NCI-H510A (cell line): ENCODE data around the gene ANKRD49.
A peak's percentile ranks its signal among the peaks of the same experiment; 100 is the strongest.

Experiments used
- DNase-seq: peaks from one replicate; lab custom pipeline; 2025; lab: John Stamatoyannopoulos, UW

Gene ANKRD49

DNA sequence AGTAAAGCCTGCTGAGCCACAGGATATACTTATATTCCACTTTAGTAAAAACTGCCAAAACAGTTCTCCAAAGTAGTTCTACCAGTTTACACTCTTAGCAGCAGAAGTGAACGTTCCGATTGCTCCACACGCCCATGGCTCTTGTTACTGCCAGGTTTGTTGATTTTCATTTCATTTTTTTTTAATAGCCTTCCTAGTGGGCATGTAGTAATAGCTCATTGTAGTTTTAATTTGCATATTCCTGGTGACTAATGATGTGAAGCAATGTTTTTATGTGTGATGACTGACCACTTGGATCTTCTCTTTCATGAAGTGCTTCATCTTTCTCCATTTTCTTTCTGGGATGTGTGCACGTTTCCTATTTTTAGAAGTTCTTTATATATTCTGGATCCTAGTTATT lies 13.7 kb downstream of the ANKRD49 start:
- no peak for DNase-seq

DNA sequence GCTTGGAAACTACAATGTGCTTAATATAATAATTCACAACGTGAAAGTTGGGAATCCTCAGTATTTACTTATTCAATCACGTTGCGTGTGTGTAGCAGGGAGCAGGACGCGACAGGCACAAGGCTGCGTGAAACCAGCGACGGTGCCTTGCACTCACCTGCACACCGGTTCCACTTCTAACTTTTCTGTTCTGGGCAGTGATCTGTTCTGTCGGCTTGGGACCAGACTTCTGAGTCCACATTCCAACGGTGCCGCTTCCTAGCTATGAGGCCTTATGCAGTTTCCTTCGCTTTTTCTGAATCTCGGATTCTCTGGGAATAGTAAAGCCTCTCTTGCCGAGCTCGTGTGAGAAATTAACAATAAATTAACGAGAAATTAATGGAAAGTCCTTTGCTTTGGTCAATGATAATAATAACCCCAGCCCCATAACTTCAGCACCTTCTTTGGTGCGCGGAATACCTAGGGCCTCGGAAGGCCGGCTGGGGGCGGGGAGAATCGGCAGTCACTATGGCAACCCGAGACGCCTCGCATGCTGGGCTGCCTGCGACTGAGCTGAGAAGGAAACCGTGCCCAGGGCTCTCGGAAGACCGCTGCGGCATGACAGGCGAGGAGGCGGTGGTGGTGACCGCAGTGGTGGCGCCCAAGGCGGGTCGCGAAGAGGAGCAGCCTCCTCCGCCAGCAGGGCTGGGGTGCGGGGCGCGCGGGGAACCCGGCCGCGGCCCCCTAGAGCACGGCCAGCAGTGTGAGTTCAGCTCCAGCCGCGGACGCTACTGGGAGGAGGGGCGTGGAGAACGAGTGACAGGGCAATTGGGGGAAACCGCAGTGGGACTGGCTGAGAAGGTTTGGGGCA lies 18.4 kb downstream of the ANKRD49 start, which contains the start of gene C11orf97:
Gene C11orf97 (plus strand): TSS at position 530 of the 850 bp plus-strand sequence. CDS start 68 bp downstream, at position 598.
- peak; percentile 33 for DNase-seq

DNA sequence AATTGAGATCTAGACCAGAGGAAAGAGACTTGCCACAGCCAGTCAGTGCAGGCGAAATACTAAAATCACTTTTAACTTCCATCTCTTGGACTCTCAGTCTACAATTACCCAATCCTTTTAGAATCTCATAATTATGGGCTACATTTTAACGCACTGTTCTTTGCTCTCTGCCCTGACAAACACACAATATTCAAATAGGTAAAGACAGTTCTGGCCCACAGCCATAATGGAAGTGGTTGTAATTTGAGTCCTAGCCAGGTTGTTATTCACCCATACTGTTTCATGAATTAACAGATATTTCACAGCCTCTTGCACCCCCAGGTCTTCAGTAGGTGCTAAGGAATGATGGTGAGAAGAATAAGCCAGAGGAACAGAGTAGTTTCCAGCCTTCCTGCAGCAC lies 19.3 kb downstream of the ANKRD49 start:
- no peak for DNase-seq

DNA sequence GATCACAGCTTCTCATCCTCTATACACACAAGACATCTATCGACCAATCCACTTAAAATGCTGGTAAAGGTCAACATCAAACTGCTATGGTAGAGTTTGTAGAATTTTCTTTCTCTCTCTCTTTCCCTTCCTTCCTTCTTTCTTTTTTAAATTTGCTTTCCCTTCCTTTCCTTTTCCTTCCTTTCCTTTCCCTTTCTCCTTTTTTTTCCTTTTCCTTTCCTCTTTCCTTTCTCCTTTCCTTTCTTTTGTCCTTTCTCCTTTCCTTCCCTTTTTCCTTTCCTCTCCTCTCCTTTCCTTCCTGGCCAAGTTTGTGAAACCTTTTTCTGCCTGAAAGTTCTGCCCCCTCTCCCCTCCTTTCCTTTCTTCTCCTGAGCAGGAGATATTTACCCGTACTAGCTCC lies 21.6 kb downstream of the ANKRD49 start:
- no peak for DNase-seq

DNA sequence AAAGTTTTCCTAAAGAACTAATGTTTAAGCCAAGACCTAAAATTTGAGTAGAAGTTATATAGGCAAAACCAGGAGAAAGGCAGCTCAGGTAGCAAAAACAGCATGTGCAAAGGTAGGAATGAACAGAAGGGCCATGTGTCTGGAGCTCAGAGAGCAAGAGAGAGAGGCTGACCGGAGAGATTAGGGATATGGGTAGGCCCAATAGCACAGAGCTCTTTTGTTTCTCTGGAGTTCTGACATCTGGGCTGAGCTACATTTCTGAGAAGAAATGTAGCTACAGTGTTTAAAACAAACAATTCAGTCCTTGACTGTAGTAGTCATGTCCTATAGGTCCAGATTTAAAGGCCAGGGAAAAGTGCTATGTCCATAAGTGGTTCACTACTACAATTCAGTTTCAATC lies 22.9 kb downstream of the ANKRD49 start:
- no peak for DNase-seq

DNA sequence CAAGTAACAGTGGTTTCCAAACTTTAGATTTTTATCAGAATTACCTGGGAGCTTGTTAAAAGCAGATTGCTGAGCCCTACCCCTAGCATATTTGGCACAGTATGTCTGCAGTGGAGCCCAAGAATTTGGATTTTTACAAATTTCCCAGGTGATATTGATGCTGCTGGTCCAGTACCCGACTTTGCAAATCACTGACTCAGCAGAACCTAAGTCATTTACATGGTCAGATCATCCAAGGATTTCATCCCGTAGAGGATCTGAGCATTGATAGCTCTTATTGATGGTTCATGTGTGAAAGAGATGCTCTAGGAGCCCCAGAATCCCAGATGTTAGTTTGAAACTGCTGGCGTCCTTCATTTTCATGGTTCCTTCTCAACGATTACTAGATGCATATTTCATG lies 24.5 kb downstream of the ANKRD49 start:
- DNase-seq: no peak

DNA sequence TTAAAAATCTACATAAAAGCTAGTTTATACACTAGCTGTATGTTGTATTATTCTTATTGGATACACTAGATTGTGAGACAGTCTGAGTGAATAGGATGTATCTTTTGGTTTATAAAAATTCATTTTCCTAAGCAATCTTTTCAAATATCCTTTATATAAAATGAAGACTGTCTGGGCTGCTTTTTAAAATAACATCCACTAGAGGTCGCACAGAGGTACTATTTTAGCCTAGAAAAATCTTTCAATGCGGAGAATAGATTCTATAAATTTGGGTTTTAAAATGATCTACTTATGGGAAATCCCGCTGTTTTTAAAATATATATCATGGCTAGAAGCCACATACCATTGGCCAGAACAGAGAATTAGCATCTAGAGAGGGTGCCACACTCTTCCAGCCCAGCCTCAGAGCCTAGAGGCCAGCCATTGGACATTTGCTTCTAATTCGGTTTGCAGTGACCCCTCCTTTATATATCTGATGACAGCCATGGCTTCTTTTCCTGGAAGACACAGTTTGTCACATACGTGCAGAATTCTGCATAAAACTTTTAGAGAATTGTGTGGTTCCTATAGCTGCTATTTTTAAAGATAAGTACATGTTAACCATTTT lies 25.8 kb downstream of the ANKRD49 start:
- no peak for DNase-seq

DNA sequence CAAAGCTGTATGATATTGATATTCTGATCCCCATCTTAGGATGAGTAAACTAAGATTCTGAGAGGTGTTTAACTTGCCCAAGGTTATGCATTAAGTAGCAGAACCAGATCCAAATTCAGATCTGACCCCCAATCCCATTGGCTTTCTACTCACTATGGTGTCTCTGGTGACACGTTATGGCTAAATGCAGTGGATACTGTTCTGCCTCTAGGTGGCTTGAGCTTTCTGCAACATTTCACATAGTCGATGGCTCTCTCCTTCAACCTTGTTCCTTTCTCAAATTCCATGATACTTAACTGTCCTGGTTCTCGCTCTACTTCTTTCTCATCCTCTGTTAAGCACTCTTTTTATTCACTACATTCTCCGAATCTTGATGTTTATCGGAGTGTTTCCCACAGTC lies 27.9 kb downstream of the ANKRD49 start:
- DNase-seq: no peak

DNA sequence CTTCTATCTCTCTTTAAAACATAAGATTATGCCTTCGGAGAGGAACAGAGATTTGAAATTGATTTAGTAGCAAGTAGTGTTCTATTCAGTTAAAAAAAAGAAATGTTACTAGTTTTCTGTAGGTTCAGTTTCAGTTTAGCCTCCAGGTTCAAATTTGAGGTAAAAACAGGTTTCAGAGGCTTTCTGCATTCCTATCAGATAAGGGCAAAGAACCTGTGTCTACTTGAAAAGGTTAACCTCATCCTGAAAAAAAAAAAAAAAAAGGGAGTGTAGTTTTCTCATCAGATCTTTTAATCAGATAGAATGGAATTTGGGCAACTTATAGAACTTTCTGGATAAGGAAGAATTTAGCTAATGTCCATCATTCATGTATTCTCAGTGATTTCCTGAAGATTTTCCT lies 30.6 kb downstream of the ANKRD49 start:
- no peak for DNase-seq

DNA sequence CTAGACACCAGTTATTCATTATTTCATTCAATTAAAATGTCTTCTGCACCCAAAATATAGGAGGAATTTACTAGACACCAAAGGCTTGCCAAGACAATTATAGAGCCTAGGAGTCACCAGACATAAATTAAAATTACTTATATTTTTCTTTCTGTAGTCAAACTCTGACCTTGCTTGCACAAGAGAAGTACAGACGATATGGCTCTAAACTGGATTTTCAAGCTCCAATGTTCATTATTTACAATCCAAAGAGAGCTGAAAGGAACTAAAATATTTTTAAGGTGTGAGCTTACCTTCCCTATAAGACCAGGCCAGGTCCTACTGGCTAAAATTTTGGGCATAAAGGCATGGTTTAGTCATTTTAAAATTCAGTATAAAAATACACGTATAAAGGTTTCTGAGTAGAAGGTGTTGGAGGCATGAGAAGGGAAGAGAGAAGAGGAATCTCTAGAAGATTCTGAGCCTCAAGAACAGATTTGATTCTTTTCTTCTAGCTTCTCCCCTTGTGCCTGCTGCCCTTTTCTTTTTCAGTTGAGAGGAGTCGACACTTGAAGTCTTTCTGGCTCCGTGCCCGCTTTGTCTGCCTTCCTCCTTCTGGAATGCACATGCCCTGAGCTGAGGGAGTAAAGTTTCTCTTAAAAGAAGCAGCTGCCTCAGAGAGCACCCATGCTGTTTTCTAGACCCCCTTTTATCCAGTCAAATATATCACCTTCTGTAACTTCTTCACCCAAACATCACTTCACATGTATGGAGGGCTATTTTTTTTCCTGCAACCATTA lies 32.0 kb downstream of the ANKRD49 start:
- no peak for DNase-seq

DNA sequence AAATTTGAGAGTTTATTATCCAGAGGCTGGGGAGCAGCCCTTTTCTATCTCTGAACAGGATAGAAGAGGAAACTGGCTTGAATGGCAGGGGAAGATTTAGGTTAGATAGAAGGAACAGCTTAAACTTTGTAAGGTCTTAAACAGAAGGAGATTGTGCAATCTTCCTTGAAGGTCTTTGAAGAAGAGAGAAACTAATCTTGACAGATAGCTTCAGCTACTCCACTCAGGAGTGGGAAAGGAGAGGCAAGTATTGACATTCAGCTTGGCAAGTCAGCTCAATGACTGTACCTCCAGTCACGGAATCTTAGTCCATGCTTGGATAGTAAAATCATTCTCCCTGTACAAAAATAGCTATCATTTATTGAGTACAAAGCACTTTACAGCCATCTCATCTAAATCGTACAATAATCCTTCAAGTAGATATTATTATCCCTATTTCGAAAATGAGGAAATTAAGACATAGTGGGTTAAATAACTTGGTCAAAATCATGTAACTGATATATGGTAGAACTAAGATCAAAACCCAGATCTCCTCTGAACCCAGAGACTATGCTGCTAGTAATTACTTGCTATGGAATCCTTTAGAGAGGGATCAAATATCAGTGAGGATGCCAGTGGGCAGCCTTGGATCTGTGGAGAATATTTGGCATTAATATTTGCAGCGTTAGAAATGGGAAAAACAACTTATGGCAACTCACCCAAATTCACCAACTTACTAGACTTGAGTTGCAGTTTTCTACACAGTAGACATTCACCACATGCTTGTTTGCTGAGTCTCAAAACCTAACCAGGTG lies 33.1 kb downstream of the ANKRD49 start:
- no peak for DNase-seq

DNA sequence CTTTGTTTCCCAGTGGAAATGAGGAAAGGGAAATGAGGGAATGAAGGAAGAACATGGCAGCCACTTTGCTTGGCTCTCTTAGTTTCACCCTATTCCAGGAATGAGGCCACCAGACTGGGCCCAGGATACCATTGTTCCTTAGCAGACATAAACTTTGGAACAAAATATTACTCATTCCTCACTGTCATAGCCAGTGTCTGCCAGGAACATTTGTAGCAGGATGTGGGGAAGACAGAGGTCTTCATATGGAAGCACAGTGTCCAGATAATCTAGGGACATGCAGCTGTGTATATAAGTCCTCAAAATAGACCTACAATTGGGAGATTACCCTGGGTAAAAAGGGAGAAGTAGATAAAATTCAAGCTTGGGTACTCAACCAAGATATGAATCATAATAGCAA lies 34.8 kb downstream of the ANKRD49 start:
- no peak for DNase-seq

DNA sequence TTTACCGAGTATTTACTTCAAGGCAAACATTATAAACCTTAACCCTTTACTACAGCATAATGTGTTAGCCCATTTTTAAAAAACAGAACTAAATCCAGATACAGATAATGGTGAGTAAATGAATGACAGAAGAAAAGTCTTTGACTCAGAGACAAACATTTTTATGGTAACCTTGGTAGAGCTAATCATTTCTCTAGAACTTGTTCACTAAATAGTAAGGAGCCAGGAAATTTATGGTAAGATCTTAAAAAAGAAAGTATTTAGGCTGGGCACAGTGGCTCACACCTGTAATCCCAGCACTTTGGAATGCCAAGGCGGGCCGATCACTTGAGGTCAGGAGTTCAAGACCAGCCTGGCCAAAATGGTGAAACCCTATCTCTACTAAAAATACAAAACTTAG lies 38.4 kb downstream of the ANKRD49 start:
- DNase-seq: no peak

DNA sequence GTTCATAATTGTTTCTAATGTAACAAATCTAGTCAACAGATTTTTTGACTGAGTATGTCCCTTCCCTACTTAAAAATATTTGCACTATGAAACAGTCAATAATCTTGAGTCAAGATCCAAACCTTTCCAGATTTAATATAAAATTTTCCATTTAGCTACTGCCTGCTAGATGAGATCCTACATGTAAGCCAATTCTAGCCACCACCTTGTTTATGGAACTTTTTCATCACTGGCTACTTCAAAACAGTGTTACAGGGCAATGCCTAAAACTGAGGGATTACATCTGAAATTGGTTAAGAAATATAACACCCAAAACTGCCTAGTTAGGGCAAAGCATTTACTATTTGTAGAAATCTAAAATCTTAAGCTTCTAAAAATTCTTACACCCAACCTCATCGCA lies 39.4 kb downstream of the ANKRD49 start:
- no peak for DNase-seq

DNA sequence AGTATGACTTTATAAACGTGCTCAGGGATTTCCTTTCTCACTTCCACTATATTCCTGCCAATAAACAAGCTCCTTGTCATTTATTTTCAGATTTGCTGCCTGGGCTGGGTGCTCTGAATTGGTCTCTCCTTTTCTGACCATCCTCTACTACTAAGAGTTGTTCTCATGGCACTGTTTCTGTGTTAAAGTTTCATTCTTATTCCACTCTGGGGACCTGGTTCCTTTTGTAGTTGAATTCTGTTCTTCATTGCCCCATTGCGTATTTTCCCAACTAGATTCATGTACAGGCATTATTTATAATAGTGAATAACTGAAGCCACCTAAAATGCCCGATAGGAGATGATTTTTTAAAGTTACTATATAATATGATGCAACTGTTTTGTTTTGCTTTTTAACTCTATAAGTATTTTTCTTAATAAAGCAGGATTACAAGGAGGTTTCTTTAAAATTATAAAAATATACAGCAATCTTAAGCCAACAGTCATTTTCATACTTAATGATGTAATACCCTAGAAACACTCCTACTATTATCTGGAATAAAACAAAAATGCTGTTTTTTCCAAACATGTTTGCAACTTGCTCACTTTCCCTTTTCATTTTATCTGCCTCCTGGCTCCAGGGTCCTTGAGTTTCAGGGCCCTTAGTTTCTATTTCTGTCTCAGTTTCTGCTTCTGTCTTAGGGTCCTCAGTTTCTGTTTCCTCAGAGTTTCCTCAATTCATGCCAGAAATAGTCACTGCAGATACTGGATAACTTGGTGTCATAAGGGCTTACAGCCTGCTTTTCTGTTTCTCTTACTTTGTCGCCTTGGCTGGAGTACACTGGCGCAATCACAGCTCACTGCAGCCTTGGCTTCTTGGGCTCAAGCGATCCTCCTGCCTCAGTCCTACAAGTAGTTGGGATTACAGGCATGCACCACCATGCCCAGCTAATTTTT lies 40.2 kb downstream of the ANKRD49 start:
- no peak for DNase-seq

DNA sequence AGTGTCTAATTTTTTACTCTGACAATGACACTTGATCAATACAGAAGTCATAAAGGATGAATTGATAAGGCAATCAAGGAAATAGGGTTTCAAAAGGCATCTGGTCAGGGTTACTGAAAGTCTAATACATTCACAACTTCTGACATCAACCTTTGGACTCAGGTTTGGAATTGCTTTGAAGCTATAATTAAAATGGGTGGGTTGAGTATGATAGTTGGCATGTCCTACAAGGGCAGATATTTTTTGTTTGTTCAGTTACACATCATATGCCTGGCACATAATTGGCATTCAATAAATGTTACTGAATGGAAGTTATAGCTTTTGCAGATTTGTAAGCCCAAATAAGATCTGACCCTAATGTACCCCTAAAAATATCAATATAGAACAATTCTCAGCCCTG lies 42.6 kb downstream of the ANKRD49 start:
- no peak for DNase-seq

DNA sequence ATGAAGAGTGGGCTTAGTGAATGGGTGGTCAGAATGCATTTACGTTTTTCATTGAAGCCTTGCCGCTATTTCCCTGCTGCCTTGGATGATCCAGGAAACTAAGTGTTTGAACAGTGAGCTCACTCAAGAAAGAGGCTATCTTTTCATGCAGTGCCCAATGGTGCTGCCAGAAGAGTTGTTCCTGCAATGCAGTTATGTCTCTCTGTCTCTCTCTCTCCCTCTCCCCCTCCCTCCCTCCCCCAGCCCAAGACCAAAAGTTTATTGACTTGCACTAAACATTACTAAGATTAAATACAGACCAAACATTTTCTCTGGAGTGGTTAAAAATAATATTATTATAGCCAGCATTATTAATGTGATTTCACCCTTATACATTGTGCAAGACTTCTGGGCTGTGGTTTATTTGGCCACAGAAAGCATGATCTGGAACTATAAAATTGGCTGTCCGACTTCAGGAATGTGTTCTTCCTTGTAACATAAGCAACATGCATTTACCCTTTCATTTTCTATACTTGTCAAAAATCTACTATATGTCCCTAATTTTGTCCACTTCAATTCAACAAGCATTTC lies 43.3 kb downstream of the ANKRD49 start:
- DNase-seq: no peak

DNA sequence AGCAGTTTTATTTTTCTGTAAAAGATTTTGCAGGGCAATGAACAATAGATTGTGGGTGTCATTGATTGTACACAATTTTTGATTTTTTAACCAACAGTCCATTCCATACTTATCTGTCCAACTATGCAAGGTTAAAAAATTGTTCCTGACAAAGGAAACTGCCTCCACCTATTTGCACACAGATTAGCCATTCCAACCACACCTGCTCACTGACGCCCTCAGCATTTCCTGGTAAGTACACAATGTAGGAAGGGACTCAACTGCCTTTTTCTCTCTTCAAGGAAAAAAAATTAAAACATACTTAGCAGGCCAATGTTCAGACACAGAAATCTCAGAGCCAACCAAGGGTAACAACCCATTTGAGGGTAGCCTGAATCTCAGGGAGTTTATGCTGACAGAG lies 45.6 kb downstream of the ANKRD49 start:
- no peak for DNase-seq

DNA sequence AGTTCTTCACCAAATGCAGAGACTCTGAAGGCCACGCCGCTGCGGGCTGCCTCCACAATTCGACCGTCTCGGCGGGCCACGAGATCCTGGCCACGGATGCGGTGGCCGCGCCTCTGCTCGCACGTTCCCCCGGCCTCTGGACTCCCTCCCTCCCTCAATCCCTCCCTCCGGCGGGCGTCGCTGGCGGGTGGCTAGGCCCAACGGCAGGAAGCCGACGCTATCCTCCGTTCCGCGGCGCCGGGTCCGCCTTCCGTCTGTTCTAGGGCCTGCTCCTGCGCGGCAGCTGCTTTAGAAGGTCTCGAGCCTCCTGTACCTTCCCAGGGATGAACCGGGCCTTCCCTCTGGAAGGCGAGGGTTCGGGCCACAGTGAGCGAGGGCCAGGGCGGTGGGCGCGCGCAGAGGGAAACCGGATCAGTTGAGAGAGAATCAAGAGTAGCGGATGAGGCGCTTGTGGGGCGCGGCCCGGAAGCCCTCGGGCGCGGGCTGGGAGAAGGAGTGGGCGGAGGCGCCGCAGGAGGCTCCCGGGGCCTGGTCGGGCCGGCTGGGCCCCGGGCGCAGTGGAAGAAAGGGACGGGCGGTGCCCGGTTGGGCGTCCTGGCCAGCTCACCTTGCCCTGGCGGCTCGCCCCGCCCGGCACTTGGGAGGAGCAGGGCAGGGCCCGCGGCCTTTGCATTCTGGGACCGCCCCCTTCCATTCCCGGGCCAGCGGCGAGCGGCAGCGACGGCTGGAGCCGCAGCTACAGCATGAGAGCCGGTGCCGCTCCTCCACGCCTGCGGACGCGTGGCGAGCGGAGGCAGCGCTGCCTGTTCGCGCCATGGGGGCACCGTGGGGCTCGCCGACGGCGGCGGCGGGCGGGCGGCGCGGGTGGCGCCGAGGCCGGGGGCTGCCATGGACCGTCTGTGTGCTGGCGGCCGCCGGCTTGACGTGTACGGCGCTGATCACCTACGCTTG lies 50.2 kb downstream of the ANKRD49 start, which contains the start of gene FUT4:
Gene FUT4 (plus strand): TSS at position 227 of the 951 bp plus-strand sequence. CDS start 213 bp downstream, at position 440.
- peak; percentile 89 for DNase-seq
